Measurements from ENCODE around the gene PPP2R2D.

- TF ChIP-seq HDGF (IDR thresholded peaks at IDR 0.05; ENCODE audit: borderline replicate concordance): no peak
- TF ChIP-seq TARDBP (IDR thresholded peaks at IDR 0.05): no peak
- TF ChIP-seq ELF4 (IDR thresholded peaks at IDR 0.05): no peak
- no peak for TF ChIP-seq ARNT (IDR thresholded peaks at IDR 0.05)
- TF ChIP-seq SP1 (IDR thresholded peaks at IDR 0.05): no peak
- TF ChIP-seq FOXA1 (IDR thresholded peaks at IDR 0.05): no peak
- no peak for TF ChIP-seq LEF1 (IDR thresholded peaks at IDR 0.05; ENCODE audit: borderline replicate concordance)
- no peak for TF ChIP-seq NFRKB (IDR thresholded peaks at IDR 0.05)
- no peak for TF ChIP-seq FOXK2 (IDR thresholded peaks at IDR 0.05)
- TF ChIP-seq ZNF384 (IDR thresholded peaks at IDR 0.05): no peak
- no peak for TF ChIP-seq BHLHE40 (IDR thresholded peaks at IDR 0.05; ENCODE audit: borderline replicate concordance)
Observed at GRCh38 chr10:131980761-131981428, 80.1 kb downstream of the PPP2R2D start.
